ENCODE data around the gene MICB. TPM values are rescaled to one million over a fixed set of nuclear protein-coding genes. Genes with fewer than 3 reads are reported as not detected.
A peak's percentile ranks its signal among the peaks of the same experiment; 100 is the strongest.
"Not testable (repeated sequence)": the region's sequence is repeated elsewhere in the genome, so short reads cannot be mapped to it uniquely, and the experiment has no call there.

Gene MICB
- polyA plus RNA-seq = 0.73 TPM
- long read RNA-seq, donor 1 = 0 reads
- long read RNA-seq, donor 2 = 0 reads
- long read RNA-seq, donor 3, partial matches to known transcripts = 0 of 1 reads
- long read RNA-seq, donor 3, other reads (novel, unspliced or antisense) = 0 of 1 reads
- long read RNA-seq, donor 4 = 0 reads
- long read RNA-seq, donor 5 = 0 reads
- long read RNA-seq, donor 6 = 0 reads
- long read RNA-seq, donor 7, partial matches to known transcripts = 0 of 1 reads
- long read RNA-seq, donor 7, other reads (novel, unspliced or antisense) = 0 of 1 reads
- long read RNA-seq, donor 8 = 0 reads
- long read RNA-seq, donor 9 = 0 reads
- long read RNA-seq, donor 10 = 0 reads
- long read RNA-seq, donor 11 = 0 reads

DNA sequence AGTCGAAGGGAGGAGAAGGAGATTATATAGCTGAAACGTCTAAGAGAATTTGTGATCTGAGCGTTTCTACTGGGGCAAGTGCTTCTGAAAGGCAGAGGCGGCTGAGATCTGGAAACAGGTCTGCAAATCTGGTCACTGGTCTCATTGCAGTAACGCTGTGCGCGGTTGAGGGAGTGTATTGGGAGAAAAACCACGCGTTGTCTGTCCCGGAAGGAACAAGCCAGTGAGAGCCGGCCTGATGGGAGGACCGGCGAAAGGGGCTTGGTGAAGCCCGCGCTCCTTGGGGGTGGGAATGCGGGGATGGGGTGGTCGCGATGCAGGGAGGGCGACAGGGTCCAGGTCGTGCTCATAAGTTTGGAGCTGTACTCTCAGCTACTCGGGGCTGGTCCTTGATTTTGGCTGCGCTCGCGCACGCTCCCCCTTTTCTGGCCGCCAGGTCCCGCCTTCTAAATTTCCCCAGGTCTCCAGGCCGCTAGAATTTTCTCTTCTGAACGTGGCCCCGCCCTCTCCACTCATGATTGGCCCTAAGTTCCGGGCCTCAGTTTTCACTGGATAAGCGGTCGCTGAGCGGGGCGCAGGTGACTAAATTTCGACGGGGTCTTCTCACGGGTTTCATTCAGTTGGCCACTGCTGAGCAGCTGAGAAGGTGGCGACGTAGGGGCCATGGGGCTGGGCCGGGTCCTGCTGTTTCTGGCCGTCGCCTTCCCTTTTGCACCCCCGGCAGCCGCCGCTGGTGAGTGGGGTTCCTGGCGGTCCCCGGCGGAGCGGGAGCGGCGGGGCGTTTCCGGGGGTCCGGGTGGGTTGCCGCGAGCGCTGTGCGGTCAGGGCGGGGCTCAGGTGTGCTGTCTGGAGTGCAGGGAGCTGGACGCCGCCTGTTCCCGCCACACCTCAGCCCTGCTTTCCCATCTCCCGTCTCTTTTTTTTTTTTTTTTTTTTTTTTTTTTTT lies at the start of gene MICB:
Gene MICB, plus strand, starts transcription at position 615 of the 946 bp plus-strand sequence. Its CDS starts 49 bp downstream, at position 664.
- Histone ChIP-seq H3K9me3 (ENCODE audit: control insufficient read depth, low read depth, low read length) (peaks cover 6% of the 10 kb centered on the region), H3K4me1 (ENCODE audit: control insufficient read depth, insufficient read depth, low read length) (peaks cover 12% of the 10 kb centered on the region), H3K27me3 (ENCODE audit: control insufficient read depth, insufficient read depth, low read length) (peaks cover 67% of the 10 kb centered on the region), H3K27ac (ENCODE audit: low read length) (no peak within 1 kb of the TSS), H3K36me3 (ENCODE audit: control insufficient read depth, insufficient read depth, low read length) (no peaks in the 10 kb centered on the region), H3K4me3 (ENCODE audit: low read length) (peak within 1 kb of the TSS; percentile 18)
- no CpG with 5 or more reads among the region's 64 CpGs for WGBS (ENCODE audit: insufficient coverage, low lambda C conversion rate)
- peak in 1 of 2 donors; percentile 49 for DNase-seq

DNA sequence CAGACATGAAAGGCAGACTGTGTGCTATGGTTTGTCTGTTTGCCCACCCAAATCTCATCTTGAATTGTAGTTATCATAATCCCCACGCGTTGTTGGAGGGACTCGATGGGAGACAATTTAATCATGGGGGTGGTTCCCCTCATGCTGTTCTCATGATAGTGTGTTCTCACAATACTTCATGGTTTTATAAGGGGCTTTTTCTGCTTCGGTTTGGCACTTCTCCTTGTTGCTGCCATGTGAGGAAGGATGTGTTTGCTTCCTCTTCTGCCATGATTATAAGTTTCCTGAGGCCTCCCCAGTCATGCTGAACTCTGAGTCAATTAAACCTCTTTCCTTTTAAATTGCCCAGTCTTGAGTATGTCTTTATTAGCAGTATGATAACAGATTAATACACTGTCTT lies 47.2 kb upstream of the MICB start:
- no peak for DNase-seq
- H3K4me3 ChIP-seq (ENCODE audit: low read length) = no peak overlapping the region
- no CpG with 5 or more reads among the region's 4 CpGs for WGBS (ENCODE audit: insufficient coverage, low lambda C conversion rate)

DNA sequence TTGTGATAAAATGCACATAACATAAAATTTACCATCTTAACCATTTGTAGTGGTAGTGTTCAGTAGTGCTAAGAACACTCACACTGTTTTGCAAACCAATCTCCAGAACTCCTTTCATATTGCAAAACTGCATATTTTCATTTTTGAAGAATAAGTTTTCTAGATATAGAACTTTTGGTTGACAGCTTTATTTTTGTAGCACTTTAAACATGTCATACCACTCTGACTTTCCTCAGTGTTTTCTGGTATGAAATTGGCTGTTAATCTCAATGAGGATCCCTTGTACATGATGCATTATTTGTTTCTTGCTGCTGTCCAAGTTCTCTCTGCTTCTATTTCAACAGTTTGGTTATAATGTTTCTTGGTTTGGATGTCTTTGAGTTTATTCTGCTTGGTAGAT lies 45.1 kb upstream of the MICB start:
- Histone ChIP-seq H3K4me3 (ENCODE audit: low read length) (no peak overlapping the region), H3K27ac (ENCODE audit: low read length) (no peak overlapping the region), H3K27me3 (ENCODE audit: control insufficient read depth, insufficient read depth, low read length) (peaks cover 2% of the 10 kb centered on the region), H3K36me3 (ENCODE audit: control insufficient read depth, insufficient read depth, low read length) (no peaks in the 10 kb centered on the region), H3K9me3 (ENCODE audit: control insufficient read depth, low read depth, low read length) (no peaks in the 10 kb centered on the region), H3K4me1 (ENCODE audit: control insufficient read depth, insufficient read depth, low read length) (no peaks in the 10 kb centered on the region)
- no peak for DNase-seq

More for the DNA sequence above, 47.2 kb upstream of the MICB start:
- Histone ChIP-seq H3K4me1 (ENCODE audit: control insufficient read depth, insufficient read depth, low read length) (no peaks in the 10 kb centered on the region), H3K9me3 (ENCODE audit: control insufficient read depth, low read depth, low read length) (no peaks in the 10 kb centered on the region), H3K27ac (ENCODE audit: low read length) (no peak overlapping the region), H3K36me3 (ENCODE audit: control insufficient read depth, insufficient read depth, low read length) (no peaks in the 10 kb centered on the region), H3K27me3 (ENCODE audit: control insufficient read depth, insufficient read depth, low read length) (no peaks in the 10 kb centered on the region)

DNA sequence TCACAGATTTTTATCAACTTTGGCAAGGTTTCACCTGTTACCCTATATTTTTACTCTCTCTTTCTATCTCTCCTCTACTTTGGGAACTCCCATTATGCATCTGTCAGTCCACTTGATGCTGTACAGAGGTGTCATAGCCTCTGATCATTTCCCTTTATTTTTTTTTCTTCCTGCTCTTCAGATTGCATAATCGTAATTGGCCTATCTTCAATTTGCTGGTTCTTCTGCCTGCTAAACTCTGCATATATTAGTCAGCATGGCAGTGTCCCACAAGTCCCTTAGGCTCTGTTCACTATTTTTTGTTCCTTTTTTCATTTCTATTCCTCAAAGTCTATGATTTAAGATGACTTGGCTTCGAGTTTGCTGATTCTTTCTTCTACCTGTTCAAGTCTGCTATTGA lies 44.7 kb upstream of the MICB start:
- no peaks in the 10 kb centered on the region for H3K36me3 ChIP-seq (ENCODE audit: control insufficient read depth, insufficient read depth, low read length)
- no peak for DNase-seq
- 85% methylated on average over 2 of the region's 2 CpGs for WGBS (ENCODE audit: insufficient coverage, low lambda C conversion rate)
- H3K4me1 ChIP-seq (ENCODE audit: control insufficient read depth, insufficient read depth, low read length) = no peaks in the 10 kb centered on the region
- H3K27ac ChIP-seq (ENCODE audit: low read length) = no peak overlapping the region
- H3K9me3 ChIP-seq (ENCODE audit: control insufficient read depth, low read depth, low read length) = no peaks in the 10 kb centered on the region
- H3K4me3 ChIP-seq (ENCODE audit: low read length) = no peak overlapping the region
- H3K27me3 ChIP-seq (ENCODE audit: control insufficient read depth, insufficient read depth, low read length) = peaks cover 2% of the 10 kb centered on the region

DNA sequence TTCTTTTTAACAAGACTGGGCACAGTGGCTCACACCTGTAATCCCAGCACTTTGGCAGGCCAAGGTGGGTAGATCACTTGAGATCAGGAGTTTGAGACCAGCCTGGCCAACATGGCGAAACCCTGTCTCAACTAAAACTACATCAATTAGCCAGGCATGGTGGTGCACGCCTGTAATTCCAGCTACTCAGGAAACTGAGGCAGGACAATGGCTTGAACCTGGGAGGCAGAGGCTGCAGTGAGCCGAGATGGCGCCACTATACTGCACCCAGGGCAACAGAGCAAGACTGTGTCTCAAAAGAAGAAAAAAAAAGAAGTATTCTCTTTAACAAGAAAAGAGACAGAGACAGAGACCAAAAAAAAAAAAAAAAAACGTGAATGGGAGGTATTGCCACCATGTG lies 38.1 kb upstream of the MICB start:
- H3K4me1 ChIP-seq (ENCODE audit: control insufficient read depth, insufficient read depth, low read length); H3K27ac ChIP-seq (ENCODE audit: low read length); H3K27me3 ChIP-seq (ENCODE audit: control insufficient read depth, insufficient read depth, low read length); DNase-seq; H3K4me3 ChIP-seq (ENCODE audit: low read length); H3K9me3 ChIP-seq (ENCODE audit: control insufficient read depth, low read depth, low read length); H3K36me3 ChIP-seq (ENCODE audit: control insufficient read depth, insufficient read depth, low read length): not testable (repeated sequence)
- no CpG with 5 or more reads among the region's 5 CpGs for WGBS (ENCODE audit: insufficient coverage, low lambda C conversion rate)

DNA sequence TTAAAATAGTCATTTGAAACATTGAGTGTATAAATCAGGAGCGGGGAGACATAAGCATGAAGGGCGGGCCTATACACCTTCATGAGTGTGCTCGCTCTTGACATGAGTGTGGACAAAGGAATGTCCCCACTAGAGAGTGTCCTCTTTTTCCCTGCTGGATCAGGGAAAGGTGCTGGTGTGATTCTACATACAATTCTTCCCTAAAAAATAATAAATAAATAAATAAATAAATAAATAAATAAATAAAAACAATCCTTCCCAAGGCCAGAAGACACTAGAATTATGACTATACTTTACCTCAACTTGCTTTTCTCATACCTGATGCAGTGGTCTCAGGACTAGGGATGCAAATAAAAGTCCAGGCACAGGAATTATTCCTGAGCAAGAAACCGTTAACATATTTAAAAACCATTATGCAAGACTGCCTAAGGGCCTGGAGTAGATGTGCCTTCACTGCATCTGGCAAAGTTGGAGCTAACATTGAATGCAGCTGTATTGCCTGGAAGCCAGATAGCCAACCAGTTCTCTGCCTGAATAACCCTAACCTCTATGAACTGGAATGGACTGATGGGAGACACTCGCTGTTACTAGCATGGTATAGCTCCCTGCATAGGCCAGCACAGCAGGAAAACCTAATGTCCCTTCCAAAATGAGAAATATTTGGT lies 37.5 kb upstream of the MICB start:
- no peaks in the 10 kb centered on the region for H3K9me3 ChIP-seq (ENCODE audit: control insufficient read depth, low read depth, low read length)
- H3K27me3 ChIP-seq (ENCODE audit: control insufficient read depth, insufficient read depth, low read length) = peaks cover 5% of the 10 kb centered on the region
- H3K4me3 ChIP-seq (ENCODE audit: low read length) = no peak overlapping the region
- peaks cover 3% of the 10 kb centered on the region for H3K4me1 ChIP-seq (ENCODE audit: control insufficient read depth, insufficient read depth, low read length)
- no peak overlapping the region for H3K27ac ChIP-seq (ENCODE audit: low read length)
- 100% methylated on average over 3 of the region's 5 CpGs for WGBS (ENCODE audit: insufficient coverage, low lambda C conversion rate)
- no peak for DNase-seq
- no peaks in the 10 kb centered on the region for H3K36me3 ChIP-seq (ENCODE audit: control insufficient read depth, insufficient read depth, low read length)

DNA sequence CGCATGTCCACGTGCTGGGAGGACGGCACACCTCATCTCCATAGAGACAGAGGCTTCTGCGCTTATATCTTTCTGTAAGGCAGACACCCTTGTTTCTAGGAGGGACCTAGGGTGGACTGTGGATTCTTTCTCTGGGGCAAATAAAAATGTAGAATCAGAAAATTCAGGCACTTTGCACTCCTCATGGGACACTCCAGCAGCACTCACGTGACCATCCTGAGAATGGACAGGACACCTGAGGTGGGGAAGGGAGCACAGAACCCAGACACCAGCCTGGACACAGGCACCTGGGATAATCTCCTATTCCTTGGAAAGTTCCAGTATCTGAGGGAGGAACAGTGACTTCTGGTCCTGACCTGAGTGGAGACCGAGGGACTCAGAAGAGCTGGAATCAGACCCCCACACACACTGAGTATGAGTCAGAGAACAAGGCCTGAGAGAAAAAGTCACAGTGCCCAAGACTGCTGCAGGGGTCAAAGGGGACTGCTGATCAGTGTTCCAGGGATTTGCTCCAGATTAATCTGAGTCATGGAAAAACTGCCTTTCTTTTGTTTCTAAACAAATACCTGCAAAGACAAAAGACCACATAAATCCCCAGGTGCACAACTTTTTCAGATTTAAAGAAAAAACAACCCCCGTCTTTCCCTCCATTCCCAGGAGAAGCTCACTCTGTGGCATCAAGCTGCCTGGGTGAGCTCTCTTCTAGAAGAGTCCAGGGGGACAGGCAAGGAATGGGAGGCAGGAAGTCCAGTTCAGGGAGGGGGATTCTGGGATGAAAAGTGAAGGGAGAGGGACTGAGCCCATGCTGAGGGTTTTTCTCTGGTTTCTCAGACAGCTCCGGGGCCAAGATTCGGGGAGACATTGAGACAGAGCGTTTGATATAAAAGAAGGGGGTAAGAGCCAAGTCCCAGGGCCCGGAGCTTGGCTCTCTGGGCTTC lies 35.6 kb upstream of the MICB start:
- Histone ChIP-seq H3K4me1 (ENCODE audit: control insufficient read depth, insufficient read depth, low read length) (peaks cover 3% of the 10 kb centered on the region), H3K27ac (ENCODE audit: low read length) (no peak overlapping the region), H3K4me3 (ENCODE audit: low read length) (peak overlapping the region; percentile 45), H3K9me3 (ENCODE audit: control insufficient read depth, low read depth, low read length) (no peaks in the 10 kb centered on the region), H3K36me3 (ENCODE audit: control insufficient read depth, insufficient read depth, low read length) (no peaks in the 10 kb centered on the region), H3K27me3 (ENCODE audit: control insufficient read depth, insufficient read depth, low read length) (peaks cover 2% of the 10 kb centered on the region)
- DNase-seq = no peak
- 100% methylated on average over 1 of the region's 11 CpGs for WGBS (ENCODE audit: insufficient coverage, low lambda C conversion rate)

DNA sequence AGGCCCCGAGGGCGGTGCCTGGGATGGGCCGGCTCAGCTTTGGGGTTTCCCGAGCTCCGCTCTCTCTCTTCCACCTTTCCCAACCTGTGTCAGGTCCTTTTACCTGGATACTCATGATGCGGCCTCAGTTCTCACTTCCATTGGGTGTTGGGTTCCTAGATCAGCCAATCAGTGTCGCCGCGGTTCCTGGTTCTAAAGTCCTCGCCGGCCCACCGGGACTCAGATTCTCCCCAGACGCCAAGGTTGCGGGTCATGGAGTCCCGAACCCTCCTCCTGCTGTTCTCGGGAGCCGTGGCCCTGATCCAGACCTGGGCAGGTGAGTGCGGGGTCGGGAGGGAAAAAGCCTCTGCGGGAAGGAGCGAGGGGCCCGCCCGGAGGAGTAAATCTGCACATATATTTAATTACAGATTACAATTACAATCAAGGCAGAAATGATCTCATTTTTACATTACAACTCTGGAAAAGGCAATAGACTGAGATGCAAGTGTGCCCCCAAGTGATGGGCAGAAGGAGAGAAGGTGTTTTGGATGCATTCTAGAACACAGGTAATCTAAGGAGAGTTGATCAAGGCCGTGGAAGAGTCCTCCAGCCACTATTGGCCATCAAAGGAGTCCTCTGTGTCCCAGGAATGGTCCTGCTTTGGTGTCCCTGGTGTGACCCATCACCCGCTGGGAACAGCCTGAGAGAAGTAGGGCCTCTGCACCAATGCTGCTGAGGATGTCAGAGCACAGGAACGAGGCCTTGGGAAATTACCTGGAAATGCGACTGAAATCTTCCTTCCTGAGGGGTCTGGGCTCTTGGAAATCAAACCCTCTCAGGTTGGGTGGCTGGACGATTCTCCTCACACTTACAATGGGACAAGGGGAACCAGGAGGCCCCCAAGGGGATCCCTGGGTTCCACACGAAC lies 34.7 kb upstream of the MICB start:
- H3K27me3 ChIP-seq (ENCODE audit: control insufficient read depth, insufficient read depth, low read length) = peaks cover 2% of the 10 kb centered on the region
- no peaks in the 10 kb centered on the region for H3K36me3 ChIP-seq (ENCODE audit: control insufficient read depth, insufficient read depth, low read length)
- DNase-seq = peak; percentile 79 to 87
- peak overlapping the region; percentile 45 for H3K4me3 ChIP-seq (ENCODE audit: low read length)
- H3K27ac ChIP-seq (ENCODE audit: low read length) = no peak overlapping the region
- peaks cover 3% of the 10 kb centered on the region for H3K4me1 ChIP-seq (ENCODE audit: control insufficient read depth, insufficient read depth, low read length)
- no peaks in the 10 kb centered on the region for H3K9me3 ChIP-seq (ENCODE audit: control insufficient read depth, low read depth, low read length)
- WGBS (ENCODE audit: insufficient coverage, low lambda C conversion rate) = no CpG with 5 or more reads among the region's 29 CpGs
